GM19395 (cell line): ENCODE data around the gene ASPDH.

Experiments
- ATAC-seq: cut with Tn5 transposase; IDR thresholded peaks from one replicate; pipeline ENCODE4 v1.9.1; 2021; ENCODE audit warnings: mild to moderate bottlenecking, moderate library complexity; ENCODE audit not compliant: unreplicated experiment

ASPDH gene

DNA sequence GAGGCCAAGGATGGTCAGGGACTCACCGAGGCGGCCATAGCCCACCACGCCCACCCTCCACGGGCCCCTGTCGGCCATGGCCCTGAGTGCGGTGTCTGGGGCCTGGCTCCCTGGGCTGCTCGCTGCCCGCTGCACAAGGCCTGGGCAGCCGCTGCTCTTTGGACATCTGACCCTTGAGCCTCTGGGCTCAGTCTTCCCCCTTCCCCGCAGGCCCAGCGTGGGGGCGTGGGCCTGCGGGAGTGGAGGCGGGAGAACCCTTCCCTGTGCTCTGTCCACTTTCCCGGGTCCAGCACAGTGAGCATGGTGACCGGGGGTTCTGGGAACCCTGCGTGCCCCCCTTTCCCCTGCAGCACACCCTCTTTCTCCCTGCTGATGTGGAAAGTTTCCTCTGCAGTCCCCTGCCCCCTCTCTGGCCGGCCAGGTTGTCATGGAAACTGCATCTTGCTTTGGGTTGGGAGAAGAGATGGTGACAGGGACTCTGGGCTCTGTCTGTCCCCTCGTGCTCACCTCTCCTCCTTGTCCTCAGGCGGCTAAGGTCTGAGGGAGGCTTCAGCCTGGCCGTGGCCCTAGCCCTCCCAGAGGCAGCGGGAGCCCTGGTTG is at the start of gene ASPDH:
Gene ASPDH (minus strand): TSS at position 168 of the 600 bp plus-strand sequence. CDS start 90 bp downstream, at position 78.
- no peak for ATAC-seq

DNA sequence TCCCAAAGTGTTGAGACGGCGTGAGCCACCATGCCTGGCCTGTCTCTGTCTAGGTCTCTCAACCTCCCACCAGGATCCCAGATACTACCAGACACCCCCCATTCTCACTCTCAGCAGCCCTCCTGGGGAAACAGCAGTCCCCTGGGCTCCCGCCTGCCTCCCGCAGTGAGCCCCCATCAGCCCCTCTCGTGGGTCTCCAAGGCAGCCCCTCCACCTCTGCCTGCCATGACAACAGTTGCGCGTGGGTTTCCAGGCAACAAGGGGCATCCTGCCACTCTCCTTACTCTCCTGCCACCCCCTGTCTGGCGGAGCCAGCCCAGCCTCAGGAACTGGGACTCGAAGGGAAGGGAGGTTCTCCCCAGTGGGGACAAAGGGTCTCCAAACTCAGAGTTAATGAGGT is 49.3 kb upstream of the ASPDH start:
- ATAC-seq = no peak

DNA sequence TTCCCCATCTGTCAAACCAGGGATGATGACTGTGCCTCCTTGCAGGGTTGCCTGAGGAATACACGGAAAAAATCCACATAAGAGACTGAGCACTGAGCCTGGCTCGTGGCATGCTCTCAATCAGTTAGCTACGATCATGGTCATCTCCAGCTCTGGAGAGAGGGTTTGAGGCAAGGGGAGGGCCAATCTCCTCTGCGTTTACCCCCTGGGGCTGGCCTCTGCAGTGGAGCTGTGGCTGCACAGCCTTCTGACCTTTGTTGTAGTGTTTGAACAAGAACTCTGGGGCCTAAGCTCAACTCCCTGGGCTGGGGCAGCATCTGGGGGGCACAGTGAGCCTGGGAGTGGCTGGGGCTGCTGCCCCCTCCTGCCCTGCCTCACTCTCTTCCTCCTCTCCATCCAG is 48.6 kb upstream of the ASPDH start:
- no peak for ATAC-seq

DNA sequence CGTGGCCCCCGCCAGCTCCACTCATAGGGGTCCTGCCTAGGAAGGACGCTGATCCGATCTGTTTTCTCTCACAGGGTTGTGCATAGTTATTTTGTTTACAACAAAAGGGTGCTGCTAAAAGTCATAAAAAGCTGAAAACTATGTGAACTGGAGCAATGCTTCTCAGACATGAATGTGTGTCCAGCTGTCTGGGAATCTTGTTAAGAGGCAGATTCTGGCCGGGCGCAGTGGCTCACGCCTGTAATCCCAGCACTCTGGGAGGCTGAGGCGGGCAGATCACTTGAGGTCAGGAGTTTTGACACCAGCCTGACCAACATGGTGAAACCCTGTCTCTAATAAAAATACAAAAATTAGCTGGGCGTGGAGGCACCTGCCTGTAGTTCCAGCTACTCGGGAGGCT is 45.9 kb upstream of the ASPDH start:
- ATAC-seq = no peak

DNA sequence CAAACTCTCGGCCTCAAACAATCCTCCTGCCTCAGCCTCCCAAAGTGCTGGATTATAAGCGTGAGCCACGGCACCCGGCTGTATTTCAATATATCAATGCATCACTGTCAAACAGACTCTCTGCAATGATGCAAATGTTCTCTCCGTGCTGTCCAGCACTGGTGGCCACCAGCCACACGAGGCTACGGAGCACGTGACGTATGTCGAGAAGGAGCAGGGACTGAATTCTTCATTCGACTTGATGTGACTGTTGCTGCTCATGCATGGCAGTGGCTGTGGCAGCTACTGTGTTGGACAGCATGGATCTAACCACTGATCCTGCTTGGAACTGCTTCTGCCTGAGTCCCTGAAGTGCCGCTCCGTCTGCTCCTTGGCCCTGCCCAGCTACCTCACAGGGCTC is 44.7 kb upstream of the ASPDH start:
- no peak for ATAC-seq

DNA sequence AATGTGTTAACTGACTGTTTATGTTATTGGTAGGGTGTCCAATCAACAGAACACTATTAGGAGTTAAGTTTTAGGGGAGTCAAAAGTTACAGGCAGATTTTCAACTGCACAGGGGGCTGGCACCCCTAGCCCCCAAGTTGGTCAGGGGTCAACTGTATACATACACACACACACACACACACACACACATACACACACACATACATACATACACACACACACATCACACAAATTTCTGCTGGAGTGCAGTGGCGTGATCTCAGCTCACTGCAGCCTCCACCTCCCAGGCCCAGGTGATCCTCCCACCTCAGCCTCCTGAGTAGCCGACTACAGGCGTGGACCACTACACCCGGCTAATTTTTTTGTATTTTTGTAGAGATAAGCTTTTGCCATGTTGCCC is 44.3 kb upstream of the ASPDH start:
- ATAC-seq = no peak

DNA sequence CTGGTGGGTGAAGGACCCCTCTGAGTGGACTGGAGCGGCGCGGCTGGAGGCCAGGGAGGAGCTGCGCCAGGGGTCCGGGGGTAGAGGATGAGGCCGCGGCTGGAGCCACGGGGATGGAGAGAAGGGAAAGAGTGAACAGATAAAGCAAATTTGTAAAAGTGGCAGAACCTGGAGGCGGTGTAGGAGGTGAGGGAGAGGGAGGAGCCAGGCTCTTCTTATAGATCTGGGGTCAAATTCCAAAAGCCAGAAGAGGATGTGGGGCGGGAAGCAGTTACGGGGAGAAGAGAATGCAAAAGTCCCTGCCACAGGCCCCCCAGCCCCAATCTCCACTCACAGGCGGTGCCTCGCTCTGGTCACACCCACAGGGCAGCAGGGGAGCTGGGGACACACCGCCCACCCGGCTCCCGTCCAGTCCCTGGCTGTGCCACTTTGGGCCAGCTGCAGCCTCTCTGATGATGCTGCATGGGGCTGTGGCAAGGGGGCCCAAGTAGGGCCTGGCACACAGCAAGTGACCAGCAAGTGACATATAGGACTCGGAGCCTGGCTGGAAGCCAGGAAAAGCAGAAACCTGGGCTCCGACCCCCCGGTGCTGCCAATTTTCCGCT is 43.4 kb upstream of the ASPDH start:
- ATAC-seq = no peak

DNA sequence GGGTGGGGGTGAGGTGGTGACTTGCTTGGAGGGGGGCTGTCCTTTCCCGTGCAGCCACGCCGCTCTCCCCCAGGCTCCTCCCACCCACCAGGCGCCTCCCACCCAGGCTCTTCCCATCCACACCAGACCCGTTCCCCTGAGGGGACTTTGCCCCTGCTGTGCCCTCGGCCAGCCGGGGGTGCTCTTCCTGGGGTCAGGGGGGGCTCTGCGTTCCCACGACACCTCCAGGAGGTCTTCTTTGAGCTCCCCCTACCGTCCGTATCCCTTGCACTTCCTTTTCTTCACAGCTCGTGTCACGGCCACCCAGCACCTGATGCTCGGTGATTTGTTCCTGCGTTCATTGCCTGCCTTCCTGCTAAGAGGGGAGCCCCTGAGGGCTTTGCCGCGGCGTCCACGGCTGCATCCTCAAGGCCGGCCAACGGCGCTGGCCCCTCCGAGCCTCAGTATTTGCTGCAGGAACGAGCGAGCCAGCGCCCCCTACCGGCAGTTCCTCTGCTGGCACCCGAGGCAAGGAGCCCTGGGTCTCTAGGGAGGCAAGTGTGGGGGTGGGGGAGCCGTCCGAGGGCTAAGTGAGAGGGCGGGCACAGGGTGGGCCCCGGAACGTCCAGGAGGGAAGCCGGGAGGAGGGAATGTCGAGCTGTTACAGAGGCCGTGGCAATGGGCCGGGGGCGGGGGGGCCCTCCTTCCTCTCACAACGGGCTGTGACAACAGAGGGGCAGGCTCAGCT is 42.7 kb upstream of the ASPDH start:
- no peak for ATAC-seq

DNA sequence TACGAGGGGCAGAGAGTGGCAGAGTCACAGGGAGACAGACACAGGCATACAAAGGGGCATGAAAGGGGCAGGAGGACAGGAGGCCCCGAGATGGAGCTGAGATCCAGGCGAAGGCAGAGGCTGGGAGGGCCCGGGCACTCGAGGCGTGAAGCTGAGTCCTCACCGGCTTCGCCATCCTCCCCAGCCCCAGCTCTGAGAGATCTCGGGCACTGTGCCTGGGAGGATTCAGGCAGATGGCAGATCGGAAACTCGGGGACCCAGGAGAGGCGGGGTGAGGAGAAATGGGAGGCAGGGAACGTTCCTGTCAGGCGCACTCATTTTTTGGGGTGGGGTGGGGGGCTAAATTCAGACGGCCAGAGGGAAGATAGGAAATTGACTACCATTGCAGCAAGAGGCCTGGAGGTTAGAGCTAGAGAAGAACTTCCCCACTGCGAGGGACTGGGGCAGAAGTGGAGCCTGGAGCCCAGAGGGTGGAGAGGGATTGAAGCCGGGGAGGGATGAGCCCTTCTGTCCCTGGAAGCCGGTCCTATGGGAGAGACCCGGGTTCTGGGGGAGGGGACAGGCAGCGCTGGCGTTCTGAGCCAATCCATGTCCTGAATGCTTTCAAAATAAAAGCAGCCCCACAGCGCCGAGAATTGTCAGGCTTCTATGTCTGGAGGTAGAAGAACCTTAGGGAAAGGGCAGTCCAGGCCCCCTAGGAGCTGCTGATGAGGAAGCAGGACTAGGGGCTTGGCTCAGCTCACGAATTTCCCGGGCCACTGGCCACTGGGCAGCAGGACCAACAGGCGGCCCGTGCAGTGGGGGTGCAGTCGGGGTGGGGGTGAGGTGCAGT is 42.0 kb upstream of the ASPDH start:
- ATAC-seq = no peak

DNA sequence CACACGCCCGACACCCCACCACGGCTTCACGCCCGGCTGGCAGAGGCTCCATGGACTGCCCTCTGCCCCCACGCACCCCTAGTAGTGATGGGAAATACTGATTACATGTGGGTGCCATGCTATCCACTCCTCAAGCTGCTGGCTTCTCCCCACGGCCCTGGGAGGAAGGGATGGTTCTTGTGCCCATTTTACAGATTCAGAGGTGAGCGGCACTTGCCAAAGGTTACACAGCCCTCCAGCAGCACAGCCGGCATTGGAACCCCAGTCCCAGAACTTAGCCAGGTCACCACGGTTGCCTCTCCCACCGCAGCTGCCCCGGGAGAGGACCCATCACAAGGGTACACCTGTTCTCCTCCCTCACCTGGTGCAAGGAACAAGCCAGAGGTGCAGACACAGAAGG is 41.3 kb upstream of the ASPDH start:
- ATAC-seq = no peak

DNA sequence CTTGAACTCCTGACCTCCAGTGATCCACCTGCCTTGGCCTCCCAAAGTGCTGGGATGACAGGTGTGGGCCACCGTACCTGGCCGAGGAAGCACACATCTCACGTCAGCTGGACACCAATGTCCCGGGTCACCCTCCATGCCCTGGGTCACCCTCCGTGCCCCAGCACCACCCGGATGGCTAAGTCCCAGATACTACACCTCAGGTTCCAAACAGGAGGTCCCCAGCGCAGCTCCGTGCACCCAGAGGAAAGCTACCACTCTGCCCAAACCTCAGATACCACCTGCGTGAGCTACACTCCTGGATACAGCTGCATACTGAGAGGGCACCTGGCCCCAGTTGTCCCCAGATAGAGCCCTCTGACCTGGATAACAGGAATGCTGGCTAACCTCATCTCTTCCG is 40.5 kb upstream of the ASPDH start:
- ATAC-seq = no peak

DNA sequence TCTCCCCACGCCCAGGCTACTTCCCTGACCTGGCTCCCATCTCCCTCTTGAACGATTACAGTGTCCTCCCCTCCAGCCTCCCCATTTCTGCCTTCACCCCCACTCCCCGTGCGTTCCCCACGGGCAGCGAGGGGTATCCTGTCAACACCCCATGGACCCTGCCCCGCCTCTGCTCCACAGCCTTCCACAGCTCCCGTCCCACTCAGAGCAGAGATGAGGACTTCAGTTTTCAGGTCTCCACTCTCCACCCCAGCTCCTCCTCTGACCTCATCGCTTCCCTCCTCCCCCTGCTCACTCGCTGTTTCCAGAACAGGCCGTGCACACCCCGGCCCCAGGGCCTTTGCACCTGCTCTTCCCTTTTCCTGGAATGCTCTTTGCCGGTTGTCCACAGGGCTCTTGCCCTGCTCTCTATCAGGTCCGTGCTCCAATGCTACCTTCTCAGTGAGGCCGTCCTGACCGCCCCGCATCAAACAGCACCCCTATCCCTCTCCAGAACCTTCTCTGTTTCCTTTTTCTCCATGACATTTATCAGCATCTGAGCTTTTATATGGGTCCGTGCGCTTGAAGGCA is 39.5 kb upstream of the ASPDH start:
- no peak for ATAC-seq

DNA sequence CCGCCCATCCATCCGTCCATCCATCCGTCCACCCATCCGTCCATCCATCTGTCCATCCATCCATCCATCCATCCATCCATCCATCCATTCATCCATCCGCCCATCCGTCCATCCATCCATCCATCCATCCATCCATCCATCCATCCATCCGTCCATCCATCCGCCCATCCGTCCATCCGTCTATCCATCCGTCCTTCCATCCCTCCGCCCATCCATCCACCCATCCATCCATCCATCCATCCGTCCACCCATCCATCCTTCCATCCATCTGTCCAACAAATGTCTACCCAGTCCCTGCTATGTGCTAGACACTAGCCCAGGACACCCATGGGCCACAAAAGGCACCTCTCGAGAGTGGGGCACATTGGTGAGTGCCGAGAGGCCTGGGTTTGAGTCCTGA is 38.8 kb upstream of the ASPDH start:
- no peak for ATAC-seq

DNA sequence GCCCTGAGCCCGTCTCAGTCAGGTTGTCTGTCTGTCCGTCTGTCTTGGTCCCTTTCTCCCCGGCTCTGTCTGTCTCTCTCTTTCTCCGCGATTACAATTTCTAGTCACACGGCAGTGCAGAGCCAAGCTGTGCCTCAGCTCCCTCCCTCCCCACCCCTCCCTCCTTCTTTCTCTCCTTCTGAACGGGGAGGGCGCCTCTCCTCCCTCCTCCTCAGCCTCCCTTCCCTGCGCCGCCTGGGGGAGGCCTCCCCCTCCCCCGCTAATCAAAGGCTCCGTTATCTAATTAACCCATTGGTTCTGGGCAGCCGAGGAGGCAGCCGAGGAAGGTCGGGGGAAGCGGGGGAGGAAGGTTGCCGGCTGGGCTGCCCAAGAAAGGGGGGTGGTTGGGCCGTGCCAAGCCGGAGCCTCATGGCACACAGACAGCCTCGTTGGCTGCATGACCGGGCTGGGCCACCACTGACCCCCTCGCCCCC is 38.0 kb upstream of the ASPDH start:
- no peak for ATAC-seq

DNA sequence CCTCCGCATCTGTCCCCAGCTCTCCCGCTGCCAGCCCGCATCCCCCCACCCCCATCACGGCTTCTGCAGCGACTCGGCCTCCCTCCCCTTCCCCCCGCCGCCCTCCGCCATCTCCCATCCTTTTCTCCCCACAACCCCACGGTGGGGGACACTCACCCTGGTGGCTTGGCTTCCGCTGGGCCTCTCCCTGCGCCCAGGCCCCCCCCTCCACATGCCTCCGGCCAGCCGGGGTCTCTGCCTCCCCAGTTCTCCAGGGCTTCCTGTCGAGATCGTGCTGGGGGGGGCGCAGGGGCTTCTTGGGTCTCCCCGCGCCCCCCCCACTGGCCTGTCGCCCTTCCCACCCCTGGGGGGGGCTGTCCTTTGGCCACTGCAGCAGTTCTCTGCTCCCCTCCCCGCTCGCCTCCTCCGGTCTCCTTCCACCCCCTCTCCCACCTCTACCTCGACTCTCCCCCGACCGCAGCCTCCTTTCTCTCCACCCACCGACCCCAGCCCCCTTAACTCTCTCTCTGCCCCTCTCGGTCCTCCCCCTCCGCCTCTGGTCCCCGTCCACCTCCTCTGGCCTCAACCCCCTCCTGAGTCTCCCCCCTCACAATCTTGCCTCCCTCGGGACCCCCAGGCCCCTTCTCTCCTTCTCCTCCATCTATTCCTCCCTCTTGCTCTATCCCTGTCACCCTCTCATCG is 37.5 kb upstream of the ASPDH start:
- ATAC-seq = no peak

DNA sequence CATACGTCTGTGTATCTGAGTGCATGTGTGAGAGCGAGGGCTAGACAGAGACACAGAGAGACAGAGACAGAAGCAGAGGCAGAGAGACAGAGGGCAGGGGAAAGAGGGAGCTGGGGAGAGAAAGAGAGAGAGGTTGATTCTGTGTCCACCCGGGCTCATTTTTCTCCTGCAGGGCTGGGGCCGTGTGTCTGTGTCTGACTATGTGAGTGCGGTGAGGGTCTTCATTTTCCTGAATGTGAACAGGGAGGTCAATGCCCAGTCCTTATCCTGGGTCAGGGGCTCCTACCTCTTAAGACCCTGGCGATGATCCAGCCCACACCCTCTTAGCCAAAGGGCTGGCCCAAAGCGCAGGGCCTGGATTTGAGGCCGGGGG is 36.9 kb upstream of the ASPDH start:
- no peak for ATAC-seq

DNA sequence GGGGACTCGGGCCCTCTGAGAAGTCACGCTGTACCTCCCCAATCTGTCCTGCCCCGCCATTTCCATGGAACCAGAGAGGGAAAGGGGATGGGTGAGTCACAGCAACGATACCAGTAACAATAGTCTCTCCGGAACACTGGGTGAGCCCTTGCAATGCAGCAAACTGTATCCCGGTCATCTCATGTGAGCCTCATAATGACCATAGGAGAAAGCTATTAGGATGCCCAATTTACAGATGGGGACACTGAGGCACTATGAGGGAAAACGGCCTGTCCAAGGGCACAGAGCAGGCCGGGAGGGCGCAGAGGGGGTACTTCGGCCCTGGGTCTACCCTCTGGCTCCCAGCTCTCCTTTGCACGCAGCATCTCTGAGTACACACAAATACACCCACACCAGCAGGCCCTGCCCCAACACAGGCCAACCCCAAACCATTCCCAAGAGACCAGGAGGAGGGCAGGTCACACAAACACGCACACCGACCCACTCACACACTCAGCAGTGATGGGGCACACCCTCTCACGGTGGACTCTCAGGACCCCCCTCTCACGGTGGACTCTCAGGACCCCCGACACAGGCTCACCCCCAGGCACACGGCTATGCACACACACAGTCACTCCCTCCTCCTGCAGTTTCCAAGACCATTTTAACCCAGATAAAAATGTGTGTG is 36.3 kb upstream of the ASPDH start:
- ATAC-seq = no peak

DNA sequence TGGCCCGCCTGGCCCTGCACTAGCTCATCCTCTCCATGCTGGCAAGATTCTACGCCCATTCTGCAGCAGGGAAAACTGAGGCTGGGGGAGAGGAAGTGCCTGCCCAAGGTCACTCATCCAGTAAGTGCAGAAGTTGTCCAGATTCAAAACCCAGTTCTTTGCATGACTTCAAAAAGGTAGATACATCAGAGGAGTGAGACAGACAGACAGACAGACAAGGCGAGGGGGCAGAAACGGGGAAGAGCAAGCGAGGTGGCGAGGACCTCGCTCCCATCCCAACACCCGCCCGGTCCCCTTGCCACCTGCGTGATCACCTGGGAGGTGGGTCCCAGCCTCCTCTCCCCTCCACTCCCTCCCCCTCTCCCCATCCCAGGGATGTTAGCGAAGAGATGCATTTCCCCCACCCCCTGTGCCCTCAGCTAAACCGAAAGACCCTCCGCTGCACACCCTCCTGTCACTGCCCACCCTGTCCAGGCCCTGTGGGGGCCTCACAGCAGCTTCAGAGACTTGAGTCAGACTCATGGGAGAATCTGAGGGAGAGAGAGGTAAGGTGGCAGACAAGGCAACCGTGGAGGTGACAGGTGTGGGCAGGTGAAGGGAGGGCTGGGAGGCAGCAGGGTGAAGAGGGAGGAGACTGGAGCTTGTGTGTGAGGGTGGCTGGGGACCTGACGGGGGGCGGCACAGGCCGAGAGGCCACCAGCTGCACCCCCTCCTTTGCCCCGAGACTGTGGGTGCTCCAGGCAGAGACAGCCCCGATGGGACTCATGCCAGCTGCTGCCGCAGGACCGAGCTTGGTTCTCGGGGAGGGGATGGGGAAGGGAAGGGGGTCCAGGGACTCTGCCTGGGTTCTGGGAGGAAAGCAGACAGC is 35.6 kb upstream of the ASPDH start:
- ATAC-seq = no peak
